Transverse colon (tissue), 4 donors: ENCODE measurements around the gene UBE2E2.

Experiments
- EP300 ChIP-seq: sonication (generic); formaldehyde crosslinking; IDR thresholded peaks from one replicate; pipeline ENCODE4 v1.6.1; 2017; ENCODE audit warnings: antibody characterized with exemption, low read depth
- POLR2A ChIP-seq: fragments of 450-650 bp; IDR thresholded peaks from one replicate; pipeline ENCODE4 v1.6.1; 2016; ENCODE audit warnings: antibody characterized with exemption, mild to moderate bottlenecking, moderate library complexity
- POLR2AphosphoS5 ChIP-seq, 3 donors: sonication (generic); formaldehyde crosslinking; IDR thresholded peaks; one replicate each; pipeline ENCODE4 v1.6.1; 2016; ENCODE audit warnings: antibody characterized with exemption in 3 of 3
- TF ChIP-seq, protein P1 (sequence below), 5 experiments: fragments of 200-600 bp in 3 of 5; fragments of 450-650 bp in 2 of 5; sonication (generic) in 3 of 5; IDR thresholded peaks; 1 replicate in 2 of 5; 2 replicates in 3 of 5; pipeline ENCODE4 v1.5.1; 2016 to 2017; ENCODE audit warnings: antibody characterized with exemption in 5 of 5, inconsistent platforms in 3 of 5, mild to moderate bottlenecking in 2 of 5, moderate library complexity in 1 of 5

- TF ChIP-seq, protein P1, sequence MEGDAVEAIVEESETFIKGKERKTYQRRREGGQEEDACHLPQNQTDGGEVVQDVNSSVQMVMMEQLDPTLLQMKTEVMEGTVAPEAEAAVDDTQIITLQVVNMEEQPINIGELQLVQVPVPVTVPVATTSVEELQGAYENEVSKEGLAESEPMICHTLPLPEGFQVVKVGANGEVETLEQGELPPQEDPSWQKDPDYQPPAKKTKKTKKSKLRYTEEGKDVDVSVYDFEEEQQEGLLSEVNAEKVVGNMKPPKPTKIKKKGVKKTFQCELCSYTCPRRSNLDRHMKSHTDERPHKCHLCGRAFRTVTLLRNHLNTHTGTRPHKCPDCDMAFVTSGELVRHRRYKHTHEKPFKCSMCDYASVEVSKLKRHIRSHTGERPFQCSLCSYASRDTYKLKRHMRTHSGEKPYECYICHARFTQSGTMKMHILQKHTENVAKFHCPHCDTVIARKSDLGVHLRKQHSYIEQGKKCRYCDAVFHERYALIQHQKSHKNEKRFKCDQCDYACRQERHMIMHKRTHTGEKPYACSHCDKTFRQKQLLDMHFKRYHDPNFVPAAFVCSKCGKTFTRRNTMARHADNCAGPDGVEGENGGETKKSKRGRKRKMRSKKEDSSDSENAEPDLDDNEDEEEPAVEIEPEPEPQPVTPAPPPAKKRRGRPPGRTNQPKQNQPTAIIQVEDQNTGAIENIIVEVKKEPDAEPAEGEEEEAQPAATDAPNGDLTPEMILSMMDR (IDR thresholded peaks at IDR 0.05), result peak in 1 of 5 experiments; percentile 10
- TF ChIP-seq EP300 (no peak), POLR2A (no peak), POLR2AphosphoS5 (IDR thresholded peaks at IDR 0.05) (no peak)
These were observed 409.3 kb downstream of the UBE2E2 start for GRCh38 chr3:23612296-23612891.
